HG03103 (cell line): ENCODE data around the gene TDG.
"Not testable (repeated sequence)": the region's sequence is repeated elsewhere in the genome, so short reads cannot be mapped to it uniquely, and the experiment has no call there.

Source experiments
- ATAC-seq: cut with Tn5 transposase; IDR thresholded peaks from one replicate; pipeline ENCODE4 v1.9.1; 2021; ENCODE audit warnings: low read depth; ENCODE audit not compliant: unreplicated experiment

Gene TDG

GRCh38 chr12:104012331-104012730, 46.7 kb downstream of the TDG start:
- no peak for ATAC-seq

GRCh38 chr12:104021862-104022261, 56.2 kb downstream of the TDG start:
- not testable (repeated sequence) for ATAC-seq

GRCh38 chr12:104022786-104023185, 57.1 kb downstream of the TDG start:
- ATAC-seq: no peak

- ATAC-seq: no peak
Measured at GRCh38 chr12:104023710-104024109, 58.0 kb downstream of the TDG start.

- ATAC-seq: no peak
Measured at GRCh38 chr12:104024348-104024747, 58.7 kb downstream of the TDG start.

- no peak for ATAC-seq
Measured at GRCh38 chr12:104025771-104026170, 60.1 kb downstream of the TDG start.

GRCh38 chr12:104026841-104027599, 61.3 kb downstream of the TDG start:
- ATAC-seq: no peak

GRCh38 chr12:104030596-104030995, 64.9 kb downstream of the TDG start:
- not testable (repeated sequence) for ATAC-seq

- ATAC-seq: not testable (repeated sequence)
Measured at GRCh38 chr12:104036143-104036542, 70.5 kb downstream of the TDG start.
